Ovary (tissue), 3 donors: ENCODE data around the gene NDUFS5.

Source experiments
- EP300 ChIP-seq: sonication (generic); formaldehyde crosslinking; IDR thresholded peaks from one replicate; pipeline ENCODE4 v1.6.1; 2017; ENCODE audit warnings: antibody characterized with exemption
- TF ChIP-seq, protein P1 (sequence below), 3 donors: fragments of 450-650 bp in 2 of 3; fragments of 200-600 bp in 1 of 3; IDR thresholded peaks; one replicate each; pipeline versions ENCODE4 v1.5.1 to v1.8.0; 2016 to 2022; ENCODE audit warnings: antibody characterized with exemption in 3 of 3, mild to moderate bottlenecking in 1 of 3
- donor health status: DM: no; HTN: no; CAD: no.

DNA sequence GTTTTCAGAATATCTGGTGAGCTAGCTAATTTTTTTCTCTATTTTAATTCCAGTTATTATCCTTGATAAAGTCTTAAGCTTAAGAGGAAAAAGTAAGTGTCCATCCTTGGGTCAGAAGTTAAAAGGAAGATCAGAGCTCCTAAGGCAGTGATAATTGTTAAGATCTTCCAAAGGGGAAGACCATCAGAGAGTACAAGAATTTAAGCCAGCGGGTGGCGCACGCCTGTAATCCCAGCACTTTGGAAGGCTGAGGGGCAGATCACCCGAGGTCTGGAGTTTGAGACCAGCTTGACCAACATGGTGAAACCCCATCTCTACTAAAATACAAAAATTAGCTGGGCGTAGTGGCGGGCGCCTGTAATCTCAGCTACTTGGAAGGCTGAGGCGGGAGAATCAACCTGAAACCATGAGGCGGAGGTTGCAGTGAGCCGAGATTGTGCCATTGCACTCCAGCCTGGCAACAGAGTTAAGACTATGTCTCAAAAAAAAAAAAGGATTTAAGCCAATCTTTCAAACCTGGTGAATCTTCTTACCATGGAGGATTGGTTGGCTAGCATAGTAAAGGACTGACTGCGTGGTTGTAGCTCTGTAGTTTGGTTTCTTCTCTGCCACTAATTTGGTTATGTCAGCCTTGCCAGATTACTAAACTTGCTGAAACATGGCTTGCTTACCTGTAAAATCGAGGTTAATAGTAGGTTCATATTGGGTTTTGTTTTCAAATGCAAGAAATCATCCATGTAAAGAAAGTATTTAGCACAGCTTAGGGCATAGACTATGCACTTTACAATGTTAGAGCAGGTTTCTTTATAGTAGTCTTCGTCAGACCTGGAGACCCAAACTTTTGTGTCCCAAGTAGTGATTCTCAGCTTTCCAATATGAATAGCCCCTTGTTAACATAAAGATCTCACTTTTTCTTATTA lies 19.2 kb upstream of the NDUFS5 start:
- no peak for TF ChIP-seq EP300
- TF ChIP-seq, protein P1, sequence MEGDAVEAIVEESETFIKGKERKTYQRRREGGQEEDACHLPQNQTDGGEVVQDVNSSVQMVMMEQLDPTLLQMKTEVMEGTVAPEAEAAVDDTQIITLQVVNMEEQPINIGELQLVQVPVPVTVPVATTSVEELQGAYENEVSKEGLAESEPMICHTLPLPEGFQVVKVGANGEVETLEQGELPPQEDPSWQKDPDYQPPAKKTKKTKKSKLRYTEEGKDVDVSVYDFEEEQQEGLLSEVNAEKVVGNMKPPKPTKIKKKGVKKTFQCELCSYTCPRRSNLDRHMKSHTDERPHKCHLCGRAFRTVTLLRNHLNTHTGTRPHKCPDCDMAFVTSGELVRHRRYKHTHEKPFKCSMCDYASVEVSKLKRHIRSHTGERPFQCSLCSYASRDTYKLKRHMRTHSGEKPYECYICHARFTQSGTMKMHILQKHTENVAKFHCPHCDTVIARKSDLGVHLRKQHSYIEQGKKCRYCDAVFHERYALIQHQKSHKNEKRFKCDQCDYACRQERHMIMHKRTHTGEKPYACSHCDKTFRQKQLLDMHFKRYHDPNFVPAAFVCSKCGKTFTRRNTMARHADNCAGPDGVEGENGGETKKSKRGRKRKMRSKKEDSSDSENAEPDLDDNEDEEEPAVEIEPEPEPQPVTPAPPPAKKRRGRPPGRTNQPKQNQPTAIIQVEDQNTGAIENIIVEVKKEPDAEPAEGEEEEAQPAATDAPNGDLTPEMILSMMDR (IDR thresholded peaks at IDR 0.05): no peak
